HS-27A (cell line): Measurements from ENCODE around the gene ZNF789.

Source experiments
- DNase-seq: peaks from one replicate; pipeline ENCODE4 v3.0.0-alpha.2; 2012; ENCODE audit warnings: low read depth, missing footprints

ZNF789 gene

DNA sequence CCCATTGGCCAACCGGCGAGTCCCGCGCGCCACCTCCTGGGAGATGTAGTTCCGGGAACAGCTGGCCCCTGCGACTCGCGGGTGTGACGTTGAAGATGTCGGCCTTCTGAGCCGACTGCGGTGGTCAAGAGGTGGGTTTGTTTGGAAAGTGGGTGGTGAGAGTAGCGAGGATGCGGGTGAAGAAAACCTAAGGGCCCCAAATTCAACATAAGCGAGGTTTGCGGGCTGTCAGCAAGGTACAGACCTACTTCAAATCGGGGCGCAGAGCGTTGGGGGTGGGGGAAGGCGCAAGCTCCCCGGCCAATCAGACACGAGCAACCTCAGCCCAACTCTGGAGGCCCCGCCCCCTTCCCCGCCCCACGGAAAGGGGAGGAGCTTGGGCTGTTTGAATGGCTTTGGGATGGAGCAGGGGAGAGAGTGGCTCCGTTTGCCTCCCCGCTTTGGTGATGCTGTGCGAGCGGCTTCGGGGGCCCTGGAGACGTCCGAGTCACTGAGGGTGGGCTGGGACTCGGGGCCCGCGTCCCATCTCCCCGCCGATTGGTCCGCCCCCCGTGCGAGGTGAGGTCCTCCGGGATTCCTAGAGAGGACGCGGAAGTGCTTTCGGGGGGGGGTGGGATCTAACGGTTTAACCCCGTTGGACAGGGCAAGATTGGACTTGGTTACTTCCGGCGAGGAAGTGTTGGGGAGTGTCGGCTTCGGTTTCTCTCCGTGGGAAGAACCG is 32.1 kb downstream of the ZNF789 start, which contains the start of gene ZKSCAN5:
TSS of gene ZKSCAN5 (plus strand) at position 60 of the 721 bp plus-strand sequence. CDS start 1,383 bp downstream, outside the sequence.
- peak; percentile 85 for DNase-seq

DNA sequence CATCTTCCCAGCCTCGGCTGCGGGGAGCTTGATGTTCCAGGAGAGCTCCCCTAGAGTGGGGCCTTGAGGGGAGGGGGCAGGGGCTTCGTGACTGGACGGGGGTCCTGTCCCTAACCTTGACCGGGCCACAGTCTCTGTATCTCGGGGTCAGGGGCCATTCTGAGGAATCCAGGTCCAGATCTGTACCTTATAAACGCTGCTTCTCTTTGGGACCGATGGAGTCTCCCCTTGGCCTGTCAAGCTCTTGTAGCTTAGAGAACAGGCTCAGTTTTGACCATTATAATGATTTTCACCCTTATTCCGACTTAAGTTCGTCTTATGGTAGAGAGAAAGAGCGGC is 32.6 kb downstream of the ZNF789 start:
- no peak for DNase-seq

DNA sequence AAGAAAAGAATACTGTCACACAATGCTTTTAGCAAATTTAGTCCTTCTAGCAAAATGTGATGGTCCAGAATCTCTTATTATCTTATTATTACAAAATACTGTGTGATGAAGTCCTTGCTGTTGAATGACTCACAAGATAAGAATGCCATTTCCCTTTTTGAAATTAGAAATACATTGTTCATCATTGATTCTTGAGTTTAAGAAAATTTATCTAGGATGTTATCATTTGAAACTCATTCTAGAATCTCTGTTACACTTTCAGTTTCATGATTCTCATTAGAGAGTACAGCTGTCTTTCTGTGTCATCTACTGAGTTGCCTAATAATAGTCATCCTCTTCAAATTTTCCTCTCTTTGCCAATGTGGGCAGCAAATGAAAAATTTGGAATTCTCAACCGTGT is 41.4 kb downstream of the ZNF789 start:
- no peak for DNase-seq

DNA sequence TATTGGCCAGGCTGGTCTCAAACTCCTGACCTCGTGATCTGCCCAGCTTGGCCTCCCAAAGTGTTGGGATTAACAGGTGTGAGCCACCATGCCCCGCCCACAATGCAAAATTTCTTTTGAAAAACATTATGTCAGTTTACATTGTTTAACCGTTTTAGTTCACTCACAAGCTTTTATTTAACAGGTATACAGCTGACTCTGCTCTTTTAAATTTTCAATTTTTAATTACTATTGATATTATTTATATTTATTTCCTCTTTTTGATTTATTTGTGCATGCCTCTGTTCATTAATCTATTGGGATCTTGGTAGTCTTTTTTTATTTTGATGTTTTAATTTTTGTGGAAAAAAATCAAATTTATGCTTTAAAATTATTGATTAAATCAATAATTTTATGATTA is 48.7 kb downstream of the ZNF789 start:
- DNase-seq: no peak

DNA sequence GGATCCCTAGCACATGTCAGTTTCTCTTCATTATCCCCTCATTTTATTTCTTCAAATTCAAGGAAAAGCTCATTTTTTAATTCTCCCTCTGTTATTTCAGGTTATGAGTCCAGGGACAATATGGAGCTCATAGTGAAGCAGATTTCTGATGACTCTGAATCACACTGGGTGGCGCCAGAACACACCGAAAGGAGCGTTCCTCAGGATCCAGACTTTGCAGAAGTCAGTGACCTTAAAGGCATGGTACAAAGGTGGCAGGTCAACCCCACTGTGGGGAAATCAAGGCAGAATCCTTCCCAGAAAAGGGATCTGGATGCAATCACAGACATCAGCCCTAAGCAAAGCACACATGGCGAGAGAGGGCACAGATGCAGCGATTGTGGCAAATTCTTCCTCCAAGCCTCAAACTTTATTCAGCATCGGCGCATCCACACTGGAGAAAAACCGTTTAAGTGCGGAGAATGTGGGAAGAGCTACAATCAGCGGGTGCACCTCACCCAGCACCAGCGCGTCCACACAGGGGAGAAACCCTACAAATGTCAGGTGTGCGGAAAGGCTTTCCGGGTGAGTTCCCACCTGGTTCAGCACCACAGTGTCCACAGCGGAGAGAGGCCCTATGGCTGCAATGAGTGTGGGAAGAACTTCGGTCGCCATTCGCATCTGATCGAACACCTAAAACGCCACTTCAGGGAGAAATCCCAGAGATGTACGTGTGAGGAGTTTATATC is 53.2 kb downstream of the ZNF789 start:
- DNase-seq: no peak

DNA sequence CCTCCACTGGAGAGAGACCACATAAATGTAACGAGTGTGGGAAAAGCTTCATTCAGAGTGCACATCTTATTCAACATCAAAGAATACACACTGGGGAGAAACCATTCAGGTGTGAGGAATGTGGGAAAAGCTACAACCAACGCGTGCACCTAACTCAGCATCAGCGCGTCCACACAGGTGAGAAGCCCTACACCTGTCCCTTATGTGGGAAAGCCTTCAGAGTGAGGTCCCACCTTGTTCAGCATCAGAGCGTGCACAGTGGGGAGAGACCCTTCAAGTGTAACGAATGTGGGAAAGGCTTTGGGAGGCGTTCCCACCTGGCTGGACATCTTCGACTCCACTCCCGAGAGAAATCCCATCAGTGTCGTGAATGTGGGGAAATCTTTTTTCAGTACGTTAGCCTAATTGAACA is 58.7 kb downstream of the ZNF789 start:
- no peak for DNase-seq

DNA sequence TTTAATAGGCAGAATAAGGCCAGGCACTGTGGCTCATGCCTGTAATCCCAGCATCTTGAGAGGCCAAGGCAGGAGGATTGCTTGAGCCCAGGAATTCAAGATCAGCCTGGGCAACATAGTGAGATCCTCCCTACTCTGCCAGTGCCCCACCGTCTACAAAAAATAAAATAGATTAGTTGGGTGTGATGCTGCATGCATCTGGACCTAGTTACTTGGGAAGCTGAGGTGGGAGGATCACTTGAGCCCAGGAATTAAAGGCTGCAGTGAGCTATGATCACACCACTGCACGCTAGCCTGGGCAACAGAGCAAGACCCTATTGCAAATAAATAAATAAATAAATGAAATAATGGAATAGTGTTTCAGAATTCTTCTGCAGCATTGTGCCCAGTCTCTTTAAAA is 63.0 kb downstream of the ZNF789 start:
- no peak for DNase-seq
